Measurements from ENCODE around the gene TNRC6A. TPM values are rescaled to one million over a fixed set of nuclear protein-coding genes. Genes with fewer than 3 reads are reported as not detected.

Gene TNRC6A
- total RNA-seq, 1 experiment from 2014 or later = 84.8 TPM

- Histone ChIP-seq H3K27ac (no peak overlapping the region), H3K9me2 (ENCODE audit: insufficient read depth) (no peaks in the 10 kb centered on the region), H3K4me2 (no peak overlapping the region), H3K4me1 (replicated peaks; ENCODE audit: insufficient read depth) (peaks cover 13% of the 10 kb centered on the region), H3F3A (ENCODE audit: insufficient read depth, low read depth) (peaks cover 9% of the 10 kb centered on the region; the same call in 1 of the 2 replicates), H3K36me3 (ENCODE audit: low read depth) (no peaks in the 10 kb centered on the region), H3K79me2 (ENCODE audit: low read depth) (no peaks in the 10 kb centered on the region), H3K27me3 (ENCODE audit: insufficient read depth, low read depth) (no peaks in the 10 kb centered on the region), H3K9me3 (ENCODE audit: insufficient read depth, low read depth) (no peaks in the 10 kb centered on the region), H4K20me1 (ENCODE audit: insufficient read depth) (no peaks in the 10 kb centered on the region), H2AFZ (no peak overlapping the region), H3K4me3 (no peak overlapping the region)
- CTCF ChIA-PET = interaction anchor here (0.5 to 1.2 kb wide), 4 partner anchors 12 to 239 kb away, joined by 3 to 4 read pairs (median 3); no protein-coding TSS in a partner anchor
- no TSS peak for BruUV-seq (replicated peaks)
- POLR2A ChIA-PET (ENCODE audit: unreplicated experiment) = no interaction called here
- intact Hi-C loops (cut with micrococcal nuclease; ENCODE audit: unreplicated experiment) = loop anchor here (1.0 to 10.0 kb wide), 4 partner anchors 70 to 390 kb away; no protein-coding TSS in a partner anchor
- peak in 1 of 2 experiments; percentile 56 for DNase-seq
- no peak for TF ChIP-seq EZH2 (IDR thresholded peaks at IDR 0.05; ENCODE audit: low read depth)
- peak; percentile 52 for TF ChIP-seq CTCF (conservative IDR thresholded peaks at IDR 0.05)
These were observed 105.2 kb downstream of the TNRC6A start for GRCh38 chr16:24834459-24835335.

- ChIA-PET CTCF (no interaction called here), POLR2A (ENCODE audit: unreplicated experiment) (interaction anchor here (0.6 kb wide), 1 partner anchor 58 kb away, joined by 6 read pairs; no protein-coding TSS in a partner anchor)
- Histone ChIP-seq H3K27ac (no peak overlapping the region), H4K20me1 (ENCODE audit: insufficient read depth) (no peaks in the 10 kb centered on the region), H3K4me2 (no peak overlapping the region), H3F3A (ENCODE audit: insufficient read depth, low read depth) (peaks cover 9% of the 10 kb centered on the region; the same call in 1 of the 2 replicates), H2AFZ (no peak overlapping the region), H3K4me3 (no peak overlapping the region), H3K9me2 (ENCODE audit: insufficient read depth) (no peaks in the 10 kb centered on the region), H3K9me3 (ENCODE audit: insufficient read depth, low read depth) (no peaks in the 10 kb centered on the region), H3K4me1 (replicated peaks; ENCODE audit: insufficient read depth) (peaks cover 13% of the 10 kb centered on the region), H3K27me3 (ENCODE audit: insufficient read depth, low read depth) (no peaks in the 10 kb centered on the region), H3K79me2 (ENCODE audit: low read depth) (no peaks in the 10 kb centered on the region), H3K36me3 (ENCODE audit: low read depth) (no peaks in the 10 kb centered on the region)
- no peak for DNase-seq
- TF ChIP-seq EZH2 (IDR thresholded peaks at IDR 0.05; ENCODE audit: low read depth) (no peak), CTCF (conservative IDR thresholded peaks at IDR 0.05) (no peak)
- BruUV-seq (replicated peaks) = no TSS peak
- intact Hi-C loops (cut with micrococcal nuclease; ENCODE audit: unreplicated experiment) = loop anchor here (10.0 kb wide), 2 partner anchors 68 to 388 kb away; no protein-coding TSS in a partner anchor
These were observed 107.4 kb downstream of the TNRC6A start for GRCh38 chr16:24836836-24837235.

- H3K9me2 ChIP-seq (ENCODE audit: insufficient read depth) = no peaks in the 10 kb centered on the region
- H3K36me3 ChIP-seq (ENCODE audit: low read depth) = no peaks in the 10 kb centered on the region
- DNase-seq = no peak
- no peaks in the 10 kb centered on the region for H3K79me2 ChIP-seq (ENCODE audit: low read depth)
- H3K27ac ChIP-seq = no peak overlapping the region
- peaks cover 9% of the 10 kb centered on the region; the same call in 1 of the 2 replicates for H3F3A ChIP-seq (ENCODE audit: insufficient read depth, low read depth)
- H3K27me3 ChIP-seq (ENCODE audit: insufficient read depth, low read depth) = no peaks in the 10 kb centered on the region
- H2AFZ ChIP-seq = no peak overlapping the region
- no TSS peak for BruUV-seq (replicated peaks)
- peaks cover 13% of the 10 kb centered on the region for H3K4me1 ChIP-seq (replicated peaks; ENCODE audit: insufficient read depth)
- ChIA-PET CTCF (interaction anchor here (0.6 kb wide), 1 partner anchor 12 kb away, joined by 4 read pairs; no protein-coding TSS in a partner anchor), POLR2A (ENCODE audit: unreplicated experiment) (interaction anchor here (0.6 kb wide), 1 partner anchor 161 kb away, joined by 7 read pairs; no protein-coding TSS in a partner anchor)
- H4K20me1 ChIP-seq (ENCODE audit: insufficient read depth) = no peaks in the 10 kb centered on the region
- H3K9me3 ChIP-seq (ENCODE audit: insufficient read depth, low read depth) = no peaks in the 10 kb centered on the region
- no peak overlapping the region for H3K4me3 ChIP-seq
- no peak overlapping the region for H3K4me2 ChIP-seq
- intact Hi-C loops (cut with micrococcal nuclease; ENCODE audit: unreplicated experiment) = loop anchor here (10.0 kb wide), 2 partner anchors 67 to 387 kb away; no protein-coding TSS in a partner anchor
- TF ChIP-seq EZH2 (IDR thresholded peaks at IDR 0.05; ENCODE audit: low read depth) (no peak), CTCF (conservative IDR thresholded peaks at IDR 0.05) (no peak)
These were observed 108.5 kb downstream of the TNRC6A start for GRCh38 chr16:24837969-24838368.
